GM12801 (cell line): Measurements from ENCODE around the gene CA9.

Experiments used
- CTCF ChIP-seq: IDR thresholded peaks from one replicate; pipeline ENCODE4 v1.5.1; 2011; ENCODE audit warnings: control low read depth; ENCODE audit not compliant: insufficient read length; ENCODE audit errors: extremely low read depth

The CA9 gene

GRCh38 chr9:35643046-35643445 is 30.7 kb upstream of the CA9 start:
- TF ChIP-seq CTCF = no peak

DNA sequence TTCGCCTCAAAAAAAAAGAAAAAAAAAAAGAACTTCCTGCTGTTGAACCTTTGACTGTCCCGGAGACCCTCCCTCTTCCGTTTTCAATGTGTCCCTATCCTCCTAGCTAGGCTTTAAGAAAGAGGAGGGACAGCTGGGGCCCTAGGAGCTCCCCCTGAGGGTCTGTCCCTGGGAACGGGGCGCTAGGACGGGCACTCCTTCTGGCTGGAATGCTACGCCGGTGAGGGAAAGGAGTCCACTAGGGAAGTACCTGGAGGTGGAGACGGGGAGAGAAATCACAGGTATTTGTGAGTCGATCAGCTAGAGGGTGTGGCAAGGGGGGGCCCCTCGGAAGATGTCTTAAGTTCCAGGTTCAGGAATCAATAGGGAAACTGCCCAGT is 27.6 kb upstream of the CA9 start:
- no peak for TF ChIP-seq CTCF

- no peak for TF ChIP-seq CTCF
Observed at GRCh38 chr9:35646533-35647265, 27.0 kb upstream of the CA9 start.

DNA sequence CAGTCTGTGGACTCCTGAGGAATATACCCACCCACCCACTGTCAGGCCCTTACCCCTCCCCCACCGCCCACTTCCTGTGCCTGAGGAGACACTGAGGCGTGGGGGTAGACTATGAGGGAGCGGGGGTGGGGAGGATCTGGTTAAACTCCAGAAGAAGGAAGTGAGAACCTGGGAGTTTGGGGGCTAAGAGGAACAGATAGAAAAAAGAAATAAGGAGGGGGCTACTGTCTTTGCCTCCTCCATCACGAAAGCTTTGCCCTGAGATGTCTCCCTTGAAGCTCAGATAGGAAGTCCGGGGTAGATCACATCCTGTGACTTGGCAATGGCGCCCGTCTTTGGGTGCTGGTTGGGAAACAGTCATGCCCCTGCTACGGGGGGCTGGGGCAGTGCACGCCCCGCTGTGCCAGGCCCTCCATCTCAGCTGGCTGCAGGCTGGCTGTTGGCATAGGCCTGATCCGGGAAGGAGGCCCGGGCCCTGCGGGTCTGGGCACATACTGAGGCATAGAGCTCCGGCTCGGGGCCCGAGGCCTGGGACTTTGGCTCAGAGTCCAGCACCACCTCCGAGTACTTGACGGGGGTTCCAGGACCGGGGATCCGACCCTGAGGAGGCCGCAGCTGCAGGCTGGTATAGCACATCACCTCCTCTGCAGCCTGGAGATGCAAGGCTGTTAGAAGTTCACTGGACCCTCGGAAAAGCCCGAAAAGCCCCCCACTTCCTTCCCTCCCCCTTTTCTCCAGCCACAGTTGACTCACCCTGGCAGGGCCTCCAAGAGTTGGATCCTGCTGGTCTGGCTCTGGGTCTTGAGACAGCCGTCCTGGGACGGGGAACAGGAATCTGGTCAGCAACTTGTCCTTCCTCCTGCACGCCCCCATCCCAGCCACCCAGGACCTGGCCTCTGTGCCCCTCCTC is 24.0 kb upstream of the CA9 start:
- TF ChIP-seq CTCF = no peak

DNA sequence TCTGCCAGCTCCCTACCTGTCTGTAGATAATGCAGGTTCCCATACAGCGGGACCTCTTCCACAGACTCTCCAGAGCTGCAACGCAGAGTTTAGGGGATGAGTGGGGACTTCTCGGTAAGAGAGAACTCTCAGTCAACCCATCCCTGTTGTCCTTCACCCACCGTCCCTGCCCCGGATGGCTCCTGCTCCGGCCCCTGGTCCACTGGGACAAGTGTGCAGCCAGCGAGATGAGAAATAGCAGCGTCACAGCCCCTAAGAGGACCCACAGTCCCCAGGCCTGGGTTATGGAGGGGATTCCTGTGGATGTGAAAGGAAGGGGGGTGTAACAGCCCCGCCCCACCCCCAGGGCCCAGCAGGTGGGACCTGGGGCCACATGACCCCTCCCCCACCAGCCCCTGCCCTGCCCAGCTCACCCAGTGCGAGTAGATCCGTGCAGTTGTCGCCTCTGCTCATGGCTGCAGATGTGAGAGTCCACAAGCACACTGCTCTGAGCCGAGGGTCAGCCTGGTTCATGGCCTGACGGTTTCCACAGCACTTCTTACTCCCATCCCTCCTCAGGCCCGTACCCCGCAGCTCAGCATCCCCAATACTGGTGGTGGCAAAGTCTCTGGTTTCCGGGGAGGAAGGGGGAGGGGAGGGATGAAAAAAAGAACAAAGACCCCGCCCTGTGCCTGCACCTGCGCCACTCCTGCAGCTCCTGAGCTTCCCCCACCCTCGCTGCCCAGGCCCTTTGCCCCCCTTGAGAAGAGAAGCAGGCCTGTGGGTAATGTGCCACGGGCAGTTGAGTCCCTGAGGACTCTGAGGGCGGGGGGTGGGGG is 23.2 kb upstream of the CA9 start, which contains the start of gene SIT1:
Gene SIT1, minus strand, starts transcription at position 591 of the 818 bp plus-strand sequence. Its CDS starts 78 bp downstream, at position 513.
- TF ChIP-seq CTCF = no peak

DNA sequence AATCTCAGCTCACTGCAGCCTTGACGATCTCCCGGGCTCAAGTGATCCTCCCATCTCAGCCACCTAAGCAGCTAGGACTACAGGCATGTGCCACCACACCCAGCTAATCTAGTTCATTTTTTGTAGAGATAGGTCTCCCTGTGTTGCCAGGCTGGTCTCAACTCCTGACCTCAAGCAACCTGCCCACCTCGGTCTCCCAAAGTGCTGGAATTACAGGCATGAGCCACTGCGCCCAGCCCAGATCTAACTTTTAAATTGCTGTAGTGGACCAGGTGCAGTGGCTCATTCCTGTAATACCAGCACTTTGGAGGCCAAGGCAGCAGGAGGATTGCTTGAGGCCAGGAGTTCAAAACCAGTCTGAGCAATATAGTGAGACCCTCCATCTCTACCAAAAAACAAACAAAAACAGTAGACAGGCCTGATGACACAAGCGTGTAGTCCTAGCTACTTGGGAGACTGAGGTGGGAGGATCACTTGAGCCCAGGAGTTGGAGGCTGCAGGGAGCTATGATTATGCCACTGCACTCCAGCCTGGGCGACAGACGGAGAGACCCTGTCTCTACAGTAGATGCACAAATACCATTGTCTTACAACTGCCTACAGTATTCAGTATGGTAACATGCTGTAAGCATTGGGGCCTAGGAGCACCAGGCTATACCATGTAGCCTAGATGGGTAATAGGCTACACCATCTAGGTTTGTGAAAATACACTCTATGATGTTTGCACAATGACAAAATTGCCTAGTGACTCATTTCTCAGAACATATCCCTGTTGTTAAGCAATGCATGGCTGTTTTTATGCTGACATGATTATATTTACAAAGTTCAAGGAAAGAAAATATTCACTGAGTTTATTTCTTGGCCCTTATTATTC is 21.5 kb upstream of the CA9 start:
- no peak for TF ChIP-seq CTCF
